NK-92 treated with Interleukin-12 subunit alpha and Interleukin-12 subunit beta, amount 100 ng/mL, for 24 hours (cell line): ENCODE measurements around the gene CDC42EP5.
"Not testable (repeated sequence)": the region's sequence is repeated elsewhere in the genome, so short reads cannot be mapped to it uniquely, and the experiment has no call there.

Source experiments
- DNase-seq: peaks from one replicate; lab custom pipeline; 2025; lab: John Stamatoyannopoulos, UW

Gene CDC42EP5

DNA sequence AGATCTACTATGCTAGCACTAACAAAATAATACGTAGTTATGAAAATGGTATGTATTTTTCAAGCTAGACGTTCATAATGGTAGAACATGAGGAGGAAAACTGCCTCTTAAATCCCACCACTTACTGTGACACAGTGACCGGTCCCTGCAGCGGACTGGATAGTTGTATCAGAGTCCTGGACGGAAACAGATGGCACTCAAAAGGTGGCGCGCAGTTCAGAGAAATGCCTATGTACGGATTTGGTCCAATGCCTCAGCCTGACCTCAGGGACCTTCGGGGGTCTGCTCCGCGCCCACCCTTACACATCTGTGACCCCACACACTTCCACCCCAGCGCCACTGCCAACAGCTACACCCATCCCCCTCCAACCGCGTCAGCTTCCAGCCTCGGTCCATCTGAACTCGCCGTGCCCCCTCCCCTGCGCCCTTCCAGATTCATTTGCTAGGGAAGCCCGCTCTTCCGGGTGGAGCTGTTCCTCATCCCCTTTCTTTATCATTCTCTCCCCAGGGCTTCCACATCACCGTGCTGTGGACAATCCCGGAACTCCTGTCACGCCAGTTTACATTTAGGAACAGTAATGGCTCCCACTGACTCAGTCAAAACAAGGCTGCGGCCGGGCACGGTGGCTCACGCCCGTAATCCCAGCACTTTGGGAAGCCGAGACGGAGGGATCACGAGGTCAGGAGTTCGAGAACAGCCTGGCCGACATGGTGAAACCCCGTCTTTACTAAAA is 24.9 kb downstream of the CDC42EP5 start:
- no peak for DNase-seq

DNA sequence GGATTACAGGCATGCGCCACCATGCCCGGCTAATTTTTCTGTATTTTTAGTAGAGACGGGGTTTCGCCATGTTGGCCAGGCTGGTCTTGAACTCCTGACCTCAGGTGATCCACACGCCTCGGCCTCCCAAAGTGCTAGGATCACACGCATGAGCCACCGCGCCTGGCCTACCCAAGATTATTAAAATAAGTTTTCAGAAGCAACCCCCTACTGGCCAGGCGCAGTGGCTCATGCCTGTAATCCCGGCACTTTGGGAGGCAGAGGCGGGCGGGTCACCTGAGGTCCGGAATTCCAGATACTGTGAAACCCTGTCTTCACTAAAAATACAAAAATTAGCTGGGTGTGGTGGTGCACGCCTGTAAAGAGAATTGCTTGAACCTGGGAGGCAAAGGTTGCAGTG is 26.7 kb downstream of the CDC42EP5 start:
- DNase-seq: not testable (repeated sequence)

DNA sequence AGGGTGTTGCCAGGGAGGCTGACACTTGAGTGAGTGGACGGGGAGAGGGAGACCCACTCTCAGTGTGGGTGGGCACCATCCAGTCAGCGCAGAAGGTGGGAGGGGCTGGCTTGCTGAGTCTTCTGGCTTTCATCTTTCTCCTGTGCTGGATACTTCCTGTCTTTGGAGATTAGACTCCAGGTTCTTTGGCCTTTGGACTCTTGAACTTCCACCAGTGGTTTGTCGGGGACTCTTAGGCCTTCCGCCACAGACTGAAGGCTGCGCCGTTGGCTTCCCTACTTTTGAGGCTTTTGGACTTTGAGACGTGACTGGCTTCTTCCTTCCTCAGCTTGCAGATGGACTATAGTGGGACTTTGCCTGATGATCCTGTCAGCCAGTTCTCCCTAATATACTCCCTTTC is 28.4 kb downstream of the CDC42EP5 start:
- no peak for DNase-seq

GRCh38 chr19:54440641-54441040 is 32.5 kb downstream of the CDC42EP5 start:
- no peak for DNase-seq

- DNase-seq: no peak
Measured at GRCh38 chr19:54439174-54439851, 33.8 kb downstream of the CDC42EP5 start.

DNA sequence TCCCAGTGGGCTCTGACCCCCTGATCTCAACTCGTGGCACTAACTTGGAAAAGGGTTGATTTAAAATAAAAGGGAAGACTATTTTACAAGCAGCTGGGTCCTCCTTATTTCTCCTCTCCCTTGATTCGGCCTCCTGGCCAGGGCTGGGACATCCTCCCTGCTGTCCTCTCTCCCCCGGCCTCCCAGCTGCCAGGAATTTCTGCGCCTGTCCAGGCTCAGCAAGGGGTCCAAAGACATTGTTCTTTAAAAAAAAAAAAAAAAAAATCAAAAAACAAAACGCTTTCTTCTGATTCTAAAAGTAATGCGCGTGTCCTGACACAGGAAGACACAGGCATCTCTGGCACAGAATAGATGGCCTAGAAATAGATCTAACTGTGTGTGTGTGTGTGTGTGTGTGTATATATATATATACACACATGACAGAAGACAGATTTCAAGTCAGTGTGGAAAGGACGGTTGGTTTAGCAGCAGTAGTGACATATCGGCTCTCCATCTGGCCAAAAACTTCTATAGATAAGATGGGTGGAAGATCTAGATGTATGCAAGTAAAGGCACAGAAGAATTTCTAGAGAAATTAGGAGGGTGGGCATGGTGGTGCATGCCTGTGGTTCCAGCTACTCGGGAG is 36.4 kb downstream of the CDC42EP5 start:
- DNase-seq: no peak

DNA sequence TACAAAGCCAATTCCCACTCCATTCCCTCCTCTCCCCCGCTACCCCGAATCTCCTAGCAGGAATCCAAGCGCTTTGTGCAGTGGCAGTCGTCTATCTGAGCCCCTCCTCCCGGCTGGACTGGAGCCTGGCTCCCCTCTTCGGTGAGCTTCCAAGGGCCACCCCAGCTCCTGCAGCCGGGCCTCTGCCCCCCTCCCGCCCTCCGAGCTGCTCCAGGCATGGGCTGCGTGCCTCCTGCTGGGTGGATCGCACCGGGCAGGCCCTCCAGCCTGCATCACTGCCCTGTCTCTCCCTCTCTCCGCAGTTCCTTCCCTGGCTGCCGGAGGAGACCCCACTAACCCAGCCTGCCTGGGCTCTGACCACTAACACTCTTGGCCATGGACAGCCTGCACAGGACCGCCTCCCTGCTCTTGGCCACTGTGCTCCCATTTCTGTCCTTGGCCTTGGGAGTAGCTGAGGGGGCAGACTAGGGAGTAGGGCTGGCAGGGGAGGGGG is 37.0 kb downstream of the CDC42EP5 start:
- no peak for DNase-seq

DNA sequence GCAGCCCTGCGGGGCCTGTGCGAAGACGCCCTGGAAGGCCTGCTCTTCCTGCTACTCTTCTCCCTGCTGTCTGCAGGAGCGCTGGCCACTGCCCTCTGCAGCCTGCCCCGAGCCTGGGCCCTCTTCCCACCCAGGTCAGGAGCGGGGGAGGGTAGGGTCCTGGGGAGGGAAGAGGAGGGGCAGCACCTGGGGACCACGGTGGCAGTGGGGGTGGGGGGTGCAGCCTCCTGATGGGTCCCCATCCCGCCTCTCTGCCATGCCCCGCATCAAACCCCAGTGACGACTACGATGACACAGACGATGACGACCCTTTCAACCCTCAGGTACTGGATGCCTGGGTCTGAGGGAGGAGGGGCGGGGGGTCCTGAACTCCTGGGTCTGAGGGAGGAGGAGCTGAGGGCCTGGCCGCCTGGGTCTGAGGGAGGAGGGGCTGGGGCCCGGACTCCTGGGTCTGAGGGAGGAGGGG is 37.5 kb downstream of the CDC42EP5 start:
- no peak for DNase-seq

GRCh38 chr19:54434873-54435214 is 38.3 kb downstream of the CDC42EP5 start:
- no peak for DNase-seq

GRCh38 chr19:54434112-54434872 is 38.8 kb downstream of the CDC42EP5 start:
- no peak for DNase-seq

DNA sequence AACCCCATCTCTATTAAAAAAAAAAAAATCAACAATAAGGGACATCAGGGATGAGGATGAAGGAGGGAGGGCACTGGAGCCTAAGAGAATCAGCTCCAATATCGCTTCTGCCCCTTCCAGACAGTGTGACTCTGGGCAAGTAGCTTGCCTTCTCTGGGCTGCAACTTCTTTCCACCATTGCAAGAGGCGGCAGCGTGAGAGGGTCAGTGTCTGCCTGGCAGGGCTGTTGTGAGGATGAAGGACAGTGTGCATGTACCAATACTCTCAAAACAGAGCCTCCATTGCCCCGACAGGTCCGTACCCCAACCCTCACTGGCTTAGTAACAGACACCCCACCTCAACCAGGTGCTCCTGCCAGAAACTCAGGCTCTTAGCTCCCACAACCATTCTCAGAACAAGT is 39.4 kb downstream of the CDC42EP5 start:
- no peak for DNase-seq

- no peak for DNase-seq
Measured at GRCh38 chr19:54432144-54432738, 40.9 kb downstream of the CDC42EP5 start.

GRCh38 chr19:54431255-54431838 is 41.7 kb downstream of the CDC42EP5 start:
- no peak for DNase-seq

- DNase-seq: no peak
Measured at GRCh38 chr19:54430306-54431254, 42.5 kb downstream of the CDC42EP5 start.

DNA sequence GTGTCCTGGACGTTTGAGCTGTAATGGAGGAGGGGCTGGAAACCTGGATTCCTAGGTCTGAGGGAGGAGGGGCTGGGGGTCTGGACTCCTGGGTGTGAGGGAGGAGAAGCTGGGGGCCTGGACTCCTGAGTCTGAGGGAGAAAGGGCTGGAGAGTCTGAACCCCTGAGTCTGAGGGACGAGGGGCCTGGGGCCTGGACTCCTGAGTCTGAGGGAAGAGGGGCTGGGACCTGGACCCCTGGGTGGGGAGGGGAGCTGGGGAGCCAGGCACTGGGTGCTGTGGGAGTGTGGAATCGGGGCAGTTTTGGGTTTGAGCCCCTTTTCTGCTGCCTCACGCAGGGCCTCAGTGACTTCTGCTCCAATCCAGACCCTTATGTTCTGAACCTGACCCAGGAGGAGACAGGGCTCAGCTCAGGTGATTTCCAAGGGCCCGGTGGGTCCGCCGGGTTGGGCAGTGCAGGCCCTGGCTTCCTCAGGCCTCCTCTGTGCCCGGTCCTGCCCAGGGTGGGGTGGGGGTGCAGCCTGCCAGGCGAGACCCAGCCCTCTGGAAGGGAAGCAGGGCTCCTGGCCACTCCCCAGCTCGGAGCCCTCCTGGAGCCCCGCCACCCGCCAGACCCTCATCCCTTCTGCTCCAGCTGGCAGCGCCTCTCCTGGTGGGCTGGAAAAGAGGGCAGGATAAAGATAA is 43.4 kb downstream of the CDC42EP5 start:
- DNase-seq: no peak

- DNase-seq: no peak
Measured at GRCh38 chr19:54429176-54429495, 44.0 kb downstream of the CDC42EP5 start.

GRCh38 chr19:54428323-54429175 is 44.5 kb downstream of the CDC42EP5 start:
- no peak for DNase-seq

- DNase-seq: no peak
Measured at GRCh38 chr19:54427586-54427985, 45.5 kb downstream of the CDC42EP5 start.
